Heart right ventricle (tissue), 16 donors: Measurements from ENCODE around the gene RC3H1. TPM values are rescaled to one million over a fixed set of nuclear protein-coding genes. Genes with fewer than 3 reads are reported as not detected.
"Not testable (repeated sequence)": the region's sequence is repeated elsewhere in the genome, so short reads cannot be mapped to it uniquely, and the experiment has no call there.

Experiments
- ATAC-seq, 8 donors: fragments of 200-7000 bp; cut with Tn5 transposase; one replicate each; pipeline ENCODE4 v1.9.1; 2020; ENCODE audit warnings: mild to moderate bottlenecking in 8 of 8, moderate library complexity in 8 of 8, moderate number of reproducible peaks in 1 of 8
- DNase-seq, 2 donors: peaks; one replicate each; pipeline ENCODE4 v3.0.0-alpha.2; 2020
- H3K27ac ChIP-seq, 10 donors: fragments of 200-600 bp; sonication (generic) in 2 of 10; one replicate each; pipeline versions ENCODE4 v1.5.0 to v1.8.0; 2020 to 2022; ENCODE audit warnings: mild to moderate bottlenecking in 3 of 10
- H3K27me3 ChIP-seq, 7 donors: fragments of 200-600 bp; one replicate each; pipeline ENCODE4 v1.8.0; 2021 to 2022; ENCODE audit warnings: mild to moderate bottlenecking in 2 of 7
- H3K36me3 ChIP-seq, 9 donors: fragments of 200-600 bp; sonication (generic) in 1 of 9; one replicate each; pipeline versions ENCODE4 v1.5.0 to v1.8.0; 2020 to 2022; ENCODE audit warnings: mild to moderate bottlenecking in 2 of 9
- H3K4me1 ChIP-seq, 9 donors: fragments of 200-600 bp; sonication (generic) in 1 of 9; one replicate each; pipeline versions ENCODE4 v1.5.0 to v1.8.0; 2020 to 2022; ENCODE audit warnings: mild to moderate bottlenecking in 4 of 9
- H3K4me3 ChIP-seq, 10 donors: fragments of 200-600 bp; sonication (generic) in 2 of 10; one replicate each; pipeline versions ENCODE4 v1.5.0 to v1.8.0; 2020 to 2022; ENCODE audit warnings: mild to moderate bottlenecking in 7 of 10, moderate library complexity in 2 of 10
- H3K9me3 ChIP-seq, 11 donors: fragments of 200-600 bp in 10 of 11; sonication (generic) in 2 of 11; one replicate each; pipeline versions ENCODE4 v1.5.0 to v1.8.0; 2013 to 2022; ENCODE audit warnings: mild to moderate bottlenecking in 2 of 11, control low read depth in 1 of 11, moderate library complexity in 1 of 11
- WGBS, 2 donors: extraction: QIAGEN DNeasy Blood & Tissue Kit; methylation state at CpG; one replicate each; pipeline ENCODE4 v1.1.7; 2013; ENCODE audit warnings: inconsistent platforms in 1 of 2; 5-methylcytosine and 5-hydroxymethylcytosine counted together
- intact Hi-C, 10 donors: fragments of 100-400 bp; cut with DNase I; formaldehyde crosslinking; loops; one replicate each; pipeline versions ENCODE4 v1.11.1 to v1.14.2; 2022
- polyA plus RNA-seq, 2 donors: library from polyadenylated mRNA; stranded (reverse); fragments of 200-250 nt; gene quantifications; one replicate each; pipeline ENCODE4 v1.2.3, GENCODE V29; 2013
- total RNA-seq, 10 donors: library from RNA; stranded (reverse); fragmentation: NEBNext Ultra II Directional in 3 of 10; extraction: Animal tissue kit (Norgen Biotek cat#: 25700) in 3 of 10; gene quantifications; one replicate each; pipeline versions ENCODE4 v1.2.1 to v1.2.4, GENCODE V29; 2021 to 2023
- TF ChIP-seq, protein P1 (sequence below), 9 donors: fragments of 200-600 bp; sonication (generic) in 2 of 9; IDR thresholded peaks; one replicate each; pipeline versions ENCODE4 v1.5.0 to v1.8.0; 2021 to 2022; ENCODE audit warnings: antibody characterized with exemption in 9 of 9, mild to moderate bottlenecking in 5 of 9, moderate library complexity in 1 of 9
- donor health status: Arrhythmogenic right ventricular cardiomyopathy.
- donor health status: ischemic (EF 13 %, LVEDD 7.1; RV severe dilation, severe dysfunction).
- donor health status: healthy with polysubstance abuse.
- donor health status: DM: no; HTN: yes; CAD: no.
- donor health status: DM: no; HTN: no; CAD: no.
- donor health status: ischemic (EF 25% LVEDD 6.9; RV normal size, moderate dysfunction).
- donor health status: ischemic (EF 25% LVEDD 5.7; RV mildly dilated, moderate dysfunction).
- donor health status: healthy.
- donor health status: DM: yes; HTN: yes; CAD: no.
- donor health status: Ischemic cardiomyopathy.
- donor health status: ischemic (EF 35%, LVEDD 5.7; RV mildly dilated, moderate dysfunction).
- donor health status: nonischemic (EF 11% LVEDD 7.7; RV severe dilation, severe dysfunction).
- donor health status: DM: yes; HTN: yes; CAD: no.
- donor health status: PGD.
- donor health status: ischemic (EF 29% LVEDD 5.4; RV normal size, mild dysfunction).
- donor health status: nonischemic (EF 23%, LVEDD 6.1; RV moderate dilation, normal function).

Gene RC3H1
- total and polyA plus RNA-seq, 12 donors = 1.7 to 26.5 (median 23.4) TPM

DNA sequence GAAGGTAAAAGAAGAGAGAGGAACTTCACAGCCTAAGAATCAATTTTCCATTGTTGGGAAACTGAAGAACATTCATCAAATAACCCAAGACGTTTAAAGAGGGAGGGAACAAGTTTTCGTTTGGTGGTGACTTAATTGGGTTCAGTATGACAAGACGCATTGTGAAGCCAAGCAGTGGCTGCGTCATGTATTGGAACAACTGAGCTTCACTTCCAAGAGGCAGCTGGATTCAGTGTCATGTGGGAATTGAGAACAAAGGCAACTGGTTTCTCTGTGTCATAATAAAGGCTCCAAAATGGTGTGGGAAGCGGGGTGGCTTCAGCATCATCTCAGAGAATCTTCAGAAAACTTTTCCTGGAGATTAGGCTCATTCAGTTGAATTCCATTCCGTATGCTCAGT, 29.8 kb upstream of the RC3H1 start:
- Histone ChIP-seq H3K4me3 (no peak overlapping the region), H3K36me3 (no peaks in the 10 kb centered on the region), H3K4me1 (no peaks in the 10 kb centered on the region), H3K27me3 (no peaks in the 10 kb centered on the region), H3K9me3 (no peaks in the 10 kb centered on the region), H3K27ac (no peak overlapping the region)
- intact Hi-C loops = no loop called here
- WGBS, 2 donors = 54 to 67% methylated on average over 6 of the region's 6 CpGs
- ATAC-seq (peak in 6 of 8 donors; percentile 47 to 81 (median 64)), DNase-seq (peak in 1 of 2 donors; percentile 41)
- TF ChIP-seq, protein P1, sequence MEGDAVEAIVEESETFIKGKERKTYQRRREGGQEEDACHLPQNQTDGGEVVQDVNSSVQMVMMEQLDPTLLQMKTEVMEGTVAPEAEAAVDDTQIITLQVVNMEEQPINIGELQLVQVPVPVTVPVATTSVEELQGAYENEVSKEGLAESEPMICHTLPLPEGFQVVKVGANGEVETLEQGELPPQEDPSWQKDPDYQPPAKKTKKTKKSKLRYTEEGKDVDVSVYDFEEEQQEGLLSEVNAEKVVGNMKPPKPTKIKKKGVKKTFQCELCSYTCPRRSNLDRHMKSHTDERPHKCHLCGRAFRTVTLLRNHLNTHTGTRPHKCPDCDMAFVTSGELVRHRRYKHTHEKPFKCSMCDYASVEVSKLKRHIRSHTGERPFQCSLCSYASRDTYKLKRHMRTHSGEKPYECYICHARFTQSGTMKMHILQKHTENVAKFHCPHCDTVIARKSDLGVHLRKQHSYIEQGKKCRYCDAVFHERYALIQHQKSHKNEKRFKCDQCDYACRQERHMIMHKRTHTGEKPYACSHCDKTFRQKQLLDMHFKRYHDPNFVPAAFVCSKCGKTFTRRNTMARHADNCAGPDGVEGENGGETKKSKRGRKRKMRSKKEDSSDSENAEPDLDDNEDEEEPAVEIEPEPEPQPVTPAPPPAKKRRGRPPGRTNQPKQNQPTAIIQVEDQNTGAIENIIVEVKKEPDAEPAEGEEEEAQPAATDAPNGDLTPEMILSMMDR (IDR thresholded peaks at IDR 0.05) = no peak

DNA sequence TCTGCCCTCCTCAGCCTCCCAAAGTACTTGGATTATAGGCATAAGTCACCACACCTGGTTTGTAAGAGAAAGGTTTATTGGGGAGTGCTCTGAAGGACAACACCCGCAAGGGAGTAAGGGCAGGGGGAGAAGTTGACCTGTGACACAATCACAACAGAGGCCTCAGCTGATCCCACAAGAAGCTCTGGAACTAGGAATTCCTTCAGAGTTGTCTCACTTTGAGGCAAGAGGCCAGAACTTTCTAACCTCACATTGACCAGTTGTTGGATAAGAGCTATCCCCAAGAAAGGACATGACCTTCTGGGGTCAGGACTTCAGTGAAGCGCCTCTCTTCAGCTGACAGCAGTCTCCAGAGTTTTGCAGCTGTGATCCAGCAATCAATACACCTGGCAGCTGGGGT, 27.4 kb upstream of the RC3H1 start:
- TF ChIP-seq, protein P1 (IDR thresholded peaks at IDR 0.05) = no peak
- Histone ChIP-seq H3K4me3 (no peak overlapping the region), H3K27me3 (no peaks in the 10 kb centered on the region), H3K4me1 (no peaks in the 10 kb centered on the region), H3K36me3 (no peaks in the 10 kb centered on the region), H3K9me3 (no peaks in the 10 kb centered on the region), H3K27ac (no peak overlapping the region)
- ATAC-seq = no peak
- intact Hi-C loops = no loop called here
- no peak for DNase-seq
- WGBS, 2 donors = 87 to 93% methylated on average over 2 of the region's 2 CpGs

GRCh38 chr1:174044418-174045222, 22.5 kb upstream of the RC3H1 start:
- no peak overlapping the region for H3K27ac ChIP-seq
- H3K9me3 ChIP-seq = no peaks in the 10 kb centered on the region
- no peak for DNase-seq
- H3K4me1 ChIP-seq = no peaks in the 10 kb centered on the region
- no peak for ATAC-seq
- intact Hi-C loops = no loop called here
- H3K4me3 ChIP-seq = no peak overlapping the region
- H3K27me3 ChIP-seq = no peaks in the 10 kb centered on the region
- no peaks in the 10 kb centered on the region for H3K36me3 ChIP-seq
- 77 to 78% methylated on average over 4 of the region's 4 CpGs for WGBS, 2 donors
- TF ChIP-seq, protein P1 (IDR thresholded peaks at IDR 0.05) = no peak

DNA sequence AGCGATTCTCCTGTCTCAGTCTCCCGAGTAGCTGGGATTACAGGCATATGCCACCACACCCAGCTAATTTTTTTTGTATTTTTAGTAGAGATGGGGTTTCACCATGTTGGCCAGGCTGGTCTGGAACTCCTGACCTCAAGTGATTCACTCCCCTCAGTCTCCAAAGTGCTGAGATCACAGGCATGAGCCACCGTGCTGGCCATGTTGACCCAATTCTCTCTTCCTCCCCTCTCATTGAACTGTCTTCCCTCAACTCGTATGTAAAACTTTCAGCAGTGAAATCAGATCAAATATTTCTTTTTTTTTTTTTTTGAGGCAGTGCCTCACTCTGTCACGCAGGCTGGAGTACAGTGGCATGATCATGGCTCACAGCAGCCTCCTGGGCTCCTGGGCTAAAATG, 20.4 kb upstream of the RC3H1 start:
- DNase-seq, H3K36me3 ChIP-seq, H3K4me3 ChIP-seq, H3K9me3 ChIP-seq, ATAC-seq, H3K27ac ChIP-seq, H3K4me1 ChIP-seq, H3K27me3 ChIP-seq, intact Hi-C loops: not testable (repeated sequence)
- WGBS, 2 donors = 81 to 84% methylated on average over 5 of the region's 5 CpGs

- 98 to 99% methylated on average over 1 of the region's 1 CpG for WGBS, 2 donors
- intact Hi-C loops = no loop called here
These were observed 19.2 kb upstream of the RC3H1 start for GRCh38 chr1:174041369-174041768.

More at GRCh38 chr1:174041369-174041768, 19.2 kb upstream of the RC3H1 start:
- ATAC-seq (no peak), DNase-seq (no peak)
- Histone ChIP-seq H3K36me3 (no peaks in the 10 kb centered on the region), H3K4me3 (no peak overlapping the region), H3K27me3 (no peaks in the 10 kb centered on the region), H3K4me1 (no peaks in the 10 kb centered on the region), H3K9me3 (no peaks in the 10 kb centered on the region), H3K27ac (no peak overlapping the region)
- TF ChIP-seq, protein P1 (IDR thresholded peaks at IDR 0.05) = no peak
